ENCODE data around the gene ADAMTS10.

GRCh38 chr19:8610936-8611300 lies 403 bp upstream of the ADAMTS10 start:
- TF ChIP-seq POLR2A (IDR thresholded peaks at IDR 0.05; ENCODE audit: low read length) (no peak), GATA1 (IDR thresholded peaks at IDR 0.05; ENCODE audit: low read depth, low read length) (no peak)

Measured in erythroblast (primary cell).